ENCODE measurements around the gene DGKE.

DGKE gene

DNA sequence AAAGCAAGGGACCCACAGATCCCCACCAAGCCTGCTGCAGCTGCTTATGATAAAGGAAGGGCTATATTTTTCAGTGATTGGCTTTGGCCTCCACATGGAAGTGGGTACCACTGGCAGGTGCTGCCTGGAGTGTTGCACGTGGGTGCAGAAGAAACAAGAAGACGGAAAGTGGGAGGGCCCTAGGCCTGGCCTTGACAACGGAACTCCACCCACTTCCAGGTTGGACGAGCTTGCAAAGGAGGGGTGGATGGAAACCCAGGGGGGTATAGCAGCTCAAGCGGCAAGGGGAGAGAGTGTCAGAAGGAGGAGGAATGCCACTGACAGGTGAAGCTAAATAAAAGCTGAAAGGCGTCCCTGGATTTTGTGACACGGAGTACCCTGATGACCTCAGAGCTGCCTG, 59.6 kb downstream of the DGKE start:
- no peak for DNase-seq

DNA sequence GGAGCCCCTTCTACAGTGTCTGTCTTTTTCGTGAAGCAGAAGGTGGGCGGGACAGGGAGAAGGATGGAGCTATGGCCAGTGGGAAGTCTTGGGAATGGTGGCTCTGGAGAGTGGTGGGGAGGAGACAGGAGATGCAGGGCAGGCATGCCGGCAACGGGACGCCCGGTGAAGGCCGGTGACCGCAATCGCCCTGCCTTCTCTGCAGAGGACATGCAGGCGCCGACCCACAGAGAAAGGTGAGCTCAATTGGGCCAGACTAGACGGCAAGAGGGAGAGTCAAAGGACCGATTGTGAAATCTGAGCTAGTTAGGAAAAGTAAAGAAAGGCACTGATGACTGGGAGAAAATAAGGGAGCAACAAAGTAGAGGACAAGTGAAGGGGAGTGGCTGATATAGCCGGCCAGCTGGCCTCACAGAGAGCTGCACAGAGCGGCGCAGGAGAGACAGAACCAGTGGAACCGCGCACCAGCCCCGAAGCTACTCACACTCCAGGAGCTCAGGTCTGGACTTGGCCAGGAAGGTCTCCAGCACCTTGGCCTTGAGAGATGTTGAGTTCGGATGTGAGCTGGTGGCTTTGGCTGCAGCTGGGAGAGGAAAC, 61.0 kb downstream of the DGKE start:
- no peak for DNase-seq

DNA sequence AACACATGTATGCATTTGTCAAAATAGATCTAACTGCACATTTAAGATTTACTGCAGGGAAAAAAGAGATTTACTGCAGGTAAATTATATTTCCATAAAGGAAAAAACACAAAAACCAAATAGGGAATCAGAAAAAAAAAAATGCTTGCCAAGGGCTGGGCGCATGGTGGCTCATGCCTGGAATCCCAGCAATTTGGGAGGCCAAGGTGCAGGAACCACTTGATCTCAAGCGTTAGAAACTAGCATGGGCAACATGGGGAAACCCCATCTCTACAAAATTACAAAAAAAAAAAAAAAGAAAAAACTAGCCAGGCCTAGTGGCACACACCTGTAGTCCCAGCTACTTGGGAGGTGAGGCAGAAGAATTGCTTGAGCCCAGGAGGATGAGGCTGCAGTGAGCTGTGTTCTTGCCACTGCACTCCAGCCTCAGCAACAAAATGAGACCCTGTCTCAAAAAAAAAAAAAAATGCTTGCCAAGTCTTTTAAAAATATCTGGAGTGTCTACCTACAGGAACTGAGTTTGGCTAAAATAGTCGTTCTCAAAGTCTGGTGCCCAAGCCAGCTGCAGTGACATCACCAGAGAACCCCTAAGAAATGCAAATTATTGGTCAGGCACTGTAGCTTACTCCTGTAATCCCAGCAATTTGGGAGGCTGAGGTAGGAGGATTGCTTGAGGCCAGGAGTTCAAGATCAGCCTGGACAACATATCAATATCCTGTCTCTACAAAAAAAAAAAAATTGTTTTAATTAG, 62.4 kb downstream of the DGKE start:
- DNase-seq, result no peak

DNA sequence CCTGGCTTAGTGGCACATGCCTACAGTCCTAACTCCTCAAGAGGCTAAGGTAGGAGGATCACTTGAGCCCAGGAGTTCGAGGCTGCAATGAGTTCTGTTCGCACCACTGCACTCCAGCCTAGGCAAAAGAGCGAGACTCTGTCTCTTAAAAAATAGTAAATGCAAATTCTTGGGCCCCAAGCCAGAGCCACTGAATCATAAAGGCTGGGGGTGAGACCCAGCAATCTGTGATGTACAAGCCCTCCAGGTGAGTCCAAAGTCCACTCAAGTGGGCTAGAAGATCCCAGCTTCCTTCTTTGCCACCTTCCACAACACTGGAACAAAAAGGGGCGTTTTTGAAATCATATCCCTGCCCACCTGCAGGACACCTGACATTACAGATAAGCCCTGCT, 63.0 kb downstream of the DGKE start:
- no peak for DNase-seq

DNA sequence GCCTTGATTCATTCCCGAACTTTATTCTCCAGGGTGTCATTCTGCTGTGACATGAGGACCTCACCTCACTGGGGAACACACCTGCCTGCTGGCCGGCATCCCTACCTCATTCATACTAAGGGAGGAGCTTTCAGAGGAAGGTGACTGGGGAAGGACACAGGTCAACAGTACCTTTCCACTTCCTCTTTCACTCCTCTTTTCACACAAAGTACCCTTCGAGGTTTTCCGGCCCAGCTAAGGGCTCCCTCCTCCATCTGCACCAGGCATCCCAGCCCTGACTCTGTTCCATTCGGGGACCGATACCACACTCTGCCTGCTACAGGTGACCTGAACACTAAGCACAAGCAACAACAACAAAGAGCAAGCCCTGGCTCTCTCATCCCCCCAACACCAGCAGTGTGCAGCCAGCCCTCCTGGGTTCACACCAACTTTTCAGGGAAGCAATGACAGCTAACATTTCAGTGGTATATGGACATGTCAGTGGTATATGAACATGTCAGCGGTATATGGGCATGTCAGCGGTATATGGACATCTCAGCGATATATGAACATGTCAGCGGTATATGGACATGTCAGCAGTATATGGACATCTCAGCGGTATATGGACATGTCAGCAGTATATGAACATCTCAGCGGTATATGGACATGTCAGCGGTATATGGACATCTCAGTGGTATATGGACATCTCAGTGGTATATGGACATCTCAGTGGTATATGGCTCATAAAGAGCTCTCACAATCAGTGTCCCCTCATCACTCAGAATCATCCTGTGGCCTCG, 63.9 kb downstream of the DGKE start:
- no peak for DNase-seq

DNA sequence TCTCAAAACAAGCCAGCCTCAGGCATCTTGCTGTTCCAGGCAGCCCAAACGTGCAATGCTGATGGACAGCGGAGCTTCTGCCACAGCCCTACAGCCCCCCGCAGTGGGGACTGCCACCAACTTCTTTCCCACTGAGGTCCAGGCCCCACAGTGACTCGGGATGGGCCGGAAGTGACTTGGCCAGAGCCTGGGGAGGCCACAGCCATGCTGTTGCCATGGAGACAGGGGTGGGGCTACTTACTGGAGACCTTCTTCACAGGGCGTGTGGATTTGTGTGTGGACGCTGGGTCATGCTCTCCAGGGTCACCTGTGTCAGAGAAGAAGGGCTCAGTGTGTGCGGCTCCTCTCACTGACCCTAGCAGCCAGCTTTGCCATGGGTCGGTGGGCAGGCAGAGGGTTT, 64.9 kb downstream of the DGKE start:
- no peak for DNase-seq

DNA sequence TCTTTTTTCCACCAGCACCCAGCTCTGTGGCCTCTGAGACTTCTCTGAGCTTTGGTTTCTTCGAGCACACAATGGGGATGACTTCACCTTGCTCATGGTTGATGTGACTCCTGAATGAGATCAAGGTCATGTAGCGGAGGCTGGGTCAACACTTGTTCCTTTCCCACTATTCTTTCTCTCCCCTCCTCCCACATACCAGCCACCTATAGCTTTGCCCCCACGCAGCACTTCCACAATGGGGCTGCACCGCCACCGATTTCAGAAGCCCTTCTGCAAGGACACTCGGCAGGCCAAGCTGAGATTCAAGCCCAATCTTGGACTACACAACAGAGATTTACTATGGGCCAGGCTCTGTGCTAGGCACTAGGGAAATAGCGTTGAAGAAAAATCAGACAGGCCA, 65.5 kb downstream of the DGKE start:
- no peak for DNase-seq

DNA sequence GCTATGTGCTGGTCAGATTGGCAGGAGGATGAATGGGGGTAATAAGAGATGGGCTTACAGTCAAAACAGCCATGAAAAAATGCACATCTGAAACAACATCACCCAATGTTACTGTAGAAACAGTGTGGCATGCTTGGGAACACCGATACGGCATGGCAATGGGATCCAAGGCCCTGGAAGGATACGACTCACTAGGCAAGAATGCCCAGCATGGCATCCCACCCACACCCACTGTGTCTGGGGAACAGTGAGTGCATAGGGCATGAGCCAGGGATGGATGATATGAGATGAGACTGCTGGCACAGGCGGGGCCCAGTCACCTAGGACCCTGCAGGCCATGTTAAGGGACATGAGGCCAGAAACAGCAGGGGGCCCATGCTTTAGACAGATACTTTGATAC, 68.4 kb downstream of the DGKE start:
- no peak for DNase-seq

DNA sequence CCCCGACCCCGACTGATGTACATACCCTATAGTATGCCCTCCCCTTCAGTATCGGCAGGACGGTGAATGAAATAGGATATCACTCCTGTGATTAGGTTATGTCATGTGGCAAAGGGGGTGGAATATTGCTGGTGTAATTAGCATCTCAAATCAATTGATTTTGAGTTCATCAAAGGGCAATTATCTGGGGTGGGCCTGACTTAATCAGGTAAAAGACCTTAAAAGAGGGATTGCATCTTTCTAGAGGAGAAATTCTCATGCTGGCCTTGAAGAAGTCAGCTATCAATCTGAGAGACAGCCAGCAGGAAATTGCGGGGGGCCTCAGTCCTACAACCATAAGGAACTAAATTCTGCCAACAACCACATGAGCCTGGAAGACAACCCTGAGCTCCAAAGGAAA, 69.6 kb downstream of the DGKE start:
- no peak for DNase-seq

DNA sequence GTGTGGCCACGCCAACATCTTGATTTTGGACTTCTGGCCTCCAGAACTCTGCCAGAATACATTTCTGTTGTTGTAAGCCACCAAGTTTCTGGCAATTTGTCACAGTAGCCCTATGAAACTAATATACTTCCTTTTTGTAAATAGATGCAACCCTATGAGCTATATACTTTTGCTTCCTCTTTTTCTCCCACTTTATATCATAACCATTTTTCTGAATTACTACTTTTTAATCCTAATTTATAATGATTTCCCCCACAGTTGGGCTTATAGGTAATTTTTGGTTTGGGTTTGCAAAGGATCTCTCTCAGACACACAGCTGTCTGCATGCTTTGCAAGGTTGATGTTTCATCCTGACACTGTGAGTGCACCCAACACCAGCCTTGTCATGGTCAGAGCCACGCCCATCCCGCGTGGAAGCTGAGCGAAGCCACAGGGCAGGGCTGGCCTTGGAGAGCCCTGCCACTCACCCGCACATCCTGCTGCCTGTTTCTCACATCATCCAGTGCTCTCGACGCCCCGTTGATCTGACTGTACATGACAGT, 74.1 kb downstream of the DGKE start:
- DNase-seq, result no peak

DNA sequence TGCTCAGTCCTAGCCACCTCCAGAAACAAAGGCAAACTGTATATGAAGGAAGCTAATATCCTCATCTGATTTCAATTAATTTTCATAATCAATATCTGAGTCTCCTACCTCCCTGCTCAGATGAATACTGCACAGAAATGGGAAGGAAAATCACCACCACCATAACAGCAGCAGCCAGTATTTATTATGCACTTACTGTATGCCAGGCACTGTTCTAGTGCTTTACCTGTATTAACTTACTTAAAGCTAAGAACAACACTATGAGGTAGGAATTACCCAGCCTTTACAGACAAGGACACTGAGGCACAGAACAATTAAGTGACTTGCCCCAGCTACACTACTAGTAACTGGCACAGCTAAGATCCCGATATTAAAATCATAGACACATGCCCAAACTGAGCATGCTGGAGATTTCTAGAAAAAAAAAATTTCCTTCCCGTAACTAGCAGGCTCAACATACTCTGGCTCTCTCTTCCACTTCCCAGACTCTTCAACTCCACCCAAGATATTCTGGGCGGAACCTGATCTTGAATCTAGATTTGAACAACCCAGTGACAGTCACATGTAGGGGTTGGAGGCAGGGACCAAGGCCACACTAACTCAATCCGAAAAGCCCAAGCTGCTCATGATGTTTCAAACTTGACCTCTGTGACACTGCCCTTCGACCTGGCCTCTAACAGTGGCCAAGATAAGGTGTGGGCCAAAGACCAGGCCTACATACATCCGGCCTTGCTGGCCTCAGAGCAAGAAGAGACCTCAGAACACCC, 76.0 kb downstream of the DGKE start:
- no peak for DNase-seq

DNA sequence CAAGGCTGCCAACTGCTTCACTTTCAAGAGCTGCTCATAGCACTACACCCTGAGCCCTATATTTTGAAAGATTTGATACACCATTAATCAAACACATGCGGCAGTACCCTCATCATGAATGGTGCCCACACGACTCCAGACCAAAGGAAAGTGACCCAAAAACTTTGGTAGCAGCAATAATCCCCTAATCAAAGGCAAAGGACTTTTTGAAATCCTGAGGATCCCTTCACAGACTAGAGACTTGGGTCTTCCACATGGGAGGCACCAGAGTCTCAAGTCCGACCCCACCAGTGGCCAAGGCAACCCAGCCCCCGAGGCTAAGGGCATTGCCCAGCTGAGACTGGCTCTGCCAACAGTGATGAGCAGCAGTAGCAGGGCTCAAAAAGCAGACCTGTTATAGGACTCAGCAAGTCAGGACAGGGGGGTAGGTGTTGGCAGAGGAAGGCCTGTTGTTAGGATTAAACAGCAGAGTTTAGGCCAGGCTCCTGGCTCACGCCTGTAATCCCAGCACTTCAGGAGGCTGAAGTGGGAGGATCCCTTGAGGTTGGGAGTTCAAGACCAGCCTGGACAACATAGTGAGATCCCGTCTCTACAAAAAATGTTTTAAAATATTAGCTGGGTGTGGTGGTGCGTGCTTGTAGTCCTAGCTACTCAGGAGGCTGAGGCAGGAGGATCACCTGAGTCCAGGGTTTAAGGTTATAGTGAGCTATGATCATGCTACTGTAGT, 76.7 kb downstream of the DGKE start:
- DNase-seq, result no peak

DNA sequence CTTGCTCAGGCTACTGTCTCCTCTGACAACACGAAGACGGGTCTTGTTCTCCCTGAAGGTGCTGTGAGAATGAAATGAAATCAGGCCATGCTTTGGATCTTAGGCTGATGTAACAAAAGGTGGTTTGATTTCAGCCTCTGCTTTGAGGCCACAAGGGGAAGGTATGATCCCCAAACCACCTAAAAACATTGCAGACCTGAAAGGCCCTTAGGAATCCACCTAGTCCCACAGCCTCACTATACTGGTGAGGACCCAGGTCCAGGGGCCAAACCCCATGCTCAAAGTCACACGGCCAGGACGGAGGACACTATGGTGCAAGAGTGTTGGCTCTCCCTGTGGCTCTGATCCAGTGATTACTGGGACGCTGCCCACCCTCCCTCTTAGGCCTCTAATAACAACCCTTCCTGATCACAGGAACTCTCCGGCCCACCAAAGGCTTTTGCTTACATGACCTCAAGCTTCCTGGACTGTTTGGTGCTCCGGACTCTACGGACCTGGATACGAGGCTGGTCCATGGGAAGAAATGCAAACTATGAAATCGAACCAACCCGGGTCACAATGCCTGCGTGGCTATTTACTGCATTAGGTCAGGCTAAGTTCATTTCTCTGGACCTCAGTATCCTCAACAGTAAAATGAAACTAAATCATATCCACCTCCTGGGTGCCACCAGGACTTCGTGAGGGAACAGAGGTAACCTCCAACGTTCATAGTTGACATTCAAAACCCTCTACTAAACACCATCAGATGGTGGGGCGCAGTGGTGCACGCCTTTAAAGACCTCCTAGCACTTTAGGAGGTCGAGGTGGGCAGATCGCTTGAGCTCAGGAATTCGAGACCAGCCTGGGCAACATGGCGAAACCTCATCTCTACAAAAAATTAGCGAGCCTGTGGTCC, 78.4 kb downstream of the DGKE start:
- no peak for DNase-seq

DNA sequence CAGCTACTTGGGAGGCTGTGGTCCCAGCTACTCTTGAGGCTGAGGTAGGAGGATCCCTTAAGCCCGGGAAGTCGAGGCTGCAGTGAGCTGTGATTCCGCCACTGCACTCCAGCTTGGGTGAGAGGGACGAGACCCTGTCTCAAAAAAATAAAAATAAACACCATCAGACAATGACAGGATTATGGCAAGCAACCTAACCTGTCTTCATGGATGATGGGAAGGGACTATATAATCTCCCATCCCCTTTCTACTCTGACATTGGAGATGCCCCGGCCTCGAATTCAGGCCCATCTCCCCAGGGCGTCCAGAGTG, 79.0 kb downstream of the DGKE start:
- DNase-seq, result no peak

DNA sequence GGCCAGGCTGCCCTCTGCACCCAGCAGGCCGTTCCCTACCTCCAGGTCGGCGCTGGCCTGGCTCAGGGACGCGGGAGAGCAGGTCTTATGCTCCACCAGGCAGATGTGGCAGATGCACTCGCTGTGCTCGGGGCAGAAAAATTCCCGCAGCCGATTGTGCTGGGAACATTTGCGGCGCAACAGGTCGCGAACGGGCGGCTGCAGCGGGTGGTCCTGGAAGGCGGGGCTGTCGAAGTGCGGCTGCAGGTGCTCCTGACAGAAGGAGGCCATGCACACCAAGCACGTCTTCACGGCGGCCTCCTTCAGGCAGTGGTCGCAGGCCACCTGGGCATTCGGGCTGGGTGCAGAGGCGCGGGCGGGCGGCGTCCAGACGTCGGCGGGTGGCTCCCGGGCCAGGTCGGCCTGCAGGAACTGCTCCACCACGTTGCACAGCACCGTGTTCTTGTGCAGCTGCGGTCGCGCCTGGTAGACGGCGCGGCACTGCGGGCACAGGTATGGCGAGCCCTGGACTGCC, 79.5 kb downstream of the DGKE start:
- DNase-seq, result no peak

DNA sequence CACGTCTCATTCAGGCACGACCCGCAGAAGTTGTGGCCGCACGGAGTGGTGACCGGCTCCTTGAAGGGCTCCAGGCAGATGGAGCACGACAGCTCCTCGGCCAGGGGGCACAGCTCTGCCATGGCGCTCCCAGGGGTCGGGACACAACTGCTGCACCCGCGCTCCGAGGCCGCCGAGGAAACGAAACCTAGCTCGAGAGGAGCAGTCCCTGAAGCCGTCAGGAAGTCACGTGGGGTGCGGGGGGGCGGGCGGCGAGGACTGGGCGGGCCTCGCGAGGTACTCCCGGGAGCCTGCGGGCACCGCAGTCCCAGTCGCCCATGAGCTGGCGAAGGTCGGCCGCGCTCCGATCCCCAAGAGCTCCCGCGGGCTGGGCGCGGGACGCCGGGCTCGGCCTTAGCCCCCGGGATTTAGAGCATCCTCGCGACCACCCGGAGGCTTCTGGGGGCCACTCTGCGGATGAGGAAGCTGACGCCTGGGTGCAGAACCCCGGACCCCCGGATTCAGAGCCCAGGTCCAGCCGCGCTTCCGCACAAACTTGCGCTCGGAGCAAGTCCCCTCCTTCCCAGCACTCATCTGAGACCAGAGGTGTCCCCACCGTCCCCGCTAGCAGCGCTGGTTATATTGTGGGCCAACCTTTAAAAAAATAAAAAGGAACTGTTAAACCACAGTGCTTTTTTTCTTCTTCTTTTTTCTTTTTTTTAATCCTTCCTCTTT, 80.1 kb downstream of the DGKE start, which contains the start of gene TRIM25:
TRIM25 (minus strand) TSS at position 183 of the 714 bp plus-strand sequence; CDS start at position 122, 61 bp downstream.
- DNase-seq, result peak; percentile 59 to 80

DNA sequence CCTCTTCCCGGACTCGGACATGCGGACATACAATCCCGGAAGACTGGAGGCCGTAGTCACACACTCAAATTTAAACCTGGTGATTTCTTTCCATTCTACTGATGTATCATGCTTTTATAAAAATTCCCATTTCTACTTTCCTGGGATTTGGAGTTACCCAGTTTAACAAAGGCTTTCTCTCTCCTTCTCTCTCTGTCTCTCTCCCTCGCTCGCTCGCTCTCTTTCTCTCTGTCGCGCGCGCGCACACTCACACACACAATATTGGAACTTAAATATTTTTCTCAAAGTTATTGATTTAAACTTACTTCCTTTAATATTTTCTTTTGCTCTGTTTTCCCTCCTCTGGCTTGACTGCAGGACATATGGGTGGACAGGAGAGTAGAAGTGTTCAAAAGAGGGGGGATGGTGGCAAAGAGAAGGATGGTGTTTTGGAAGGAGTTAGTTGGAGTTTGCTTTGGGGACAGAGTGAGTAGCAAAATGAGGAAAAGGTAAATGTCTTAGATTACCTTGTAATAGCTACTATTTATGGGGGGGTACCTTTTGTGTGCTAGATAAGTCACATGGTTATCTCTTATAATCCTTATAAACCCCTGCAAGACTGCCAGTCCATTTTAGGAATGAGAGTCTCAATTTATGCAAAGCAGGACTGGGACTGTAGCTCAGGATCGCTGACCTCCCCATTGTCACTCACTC, 80.8 kb downstream of the DGKE start:
- no peak for DNase-seq

DNA sequence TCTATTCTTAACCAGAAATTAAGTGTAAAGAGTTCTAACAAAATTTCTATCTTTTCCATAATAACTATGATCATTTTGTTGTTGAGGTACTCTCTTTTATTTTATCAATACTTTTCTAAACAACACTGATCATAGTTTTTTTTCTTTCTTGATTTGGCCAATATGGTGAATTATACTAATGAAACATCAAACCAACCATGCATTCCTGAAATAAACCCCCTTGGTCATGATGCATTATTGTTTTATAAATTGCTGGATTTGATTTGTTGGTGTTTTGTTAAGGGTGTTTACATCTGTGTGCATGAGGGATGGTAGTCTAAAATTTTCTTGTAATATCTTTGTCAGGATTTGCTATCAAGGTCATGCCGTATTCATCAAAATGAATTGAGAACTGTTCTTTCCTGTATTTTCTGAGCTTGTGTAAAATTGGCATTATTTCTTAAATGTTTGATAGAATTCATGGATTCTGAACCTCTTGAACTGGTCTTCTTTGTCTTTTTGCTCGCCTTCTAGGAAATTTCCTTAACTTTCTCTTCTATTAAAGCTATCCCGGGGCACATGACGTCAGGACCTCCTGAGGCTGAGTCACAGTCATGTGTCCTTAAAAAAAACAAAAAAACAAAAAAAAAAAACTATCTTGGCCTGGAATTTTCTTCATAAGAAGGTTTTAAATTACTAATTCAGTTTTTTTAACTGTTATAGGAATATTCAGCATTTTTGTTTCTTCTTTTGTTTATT, 83.8 kb downstream of the DGKE start:
- DNase-seq, result no peak

DNA sequence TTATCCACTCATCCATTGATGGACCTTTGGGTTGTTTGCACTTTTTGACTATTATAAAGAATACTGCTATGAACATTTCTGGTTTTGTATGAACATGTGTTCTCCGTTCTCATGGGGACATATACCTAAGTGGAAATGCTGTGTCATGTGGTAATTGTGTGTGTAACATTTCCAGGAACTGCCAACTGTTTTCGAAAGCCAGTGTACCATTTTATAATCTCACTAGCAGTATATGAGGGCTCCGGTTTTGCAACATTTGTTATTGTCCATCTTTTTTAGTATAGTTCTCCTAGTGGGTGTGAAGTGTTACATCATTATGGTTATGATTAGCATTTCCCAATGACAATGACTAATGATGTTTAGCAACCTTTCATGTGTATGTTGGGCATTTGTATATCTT, 85.0 kb downstream of the DGKE start:
- DNase-seq, result no peak

Data from NCI-H446 (cell line).